IMR-90 (cell line): ENCODE measurements around the gene ZCCHC14.

ENCODE experiments used
- CTCF ChIP-seq: conservative IDR thresholded peaks from 2 replicates; pipeline ENCODE4 v1.5.1; 2012; ENCODE audit warnings: mild to moderate bottlenecking, low read depth, low read length, improper control_type of control experiment
- FOS ChIP-seq: fragments of 150-350 bp; IDR thresholded peaks from 2 replicates; pipeline ENCODE4 v1.6.1; 2016; ENCODE audit warnings: low read depth, low read length
- MAFK ChIP-seq: IDR thresholded peaks from 2 replicates; pipeline ENCODE4 v1.6.1; 2012; ENCODE audit warnings: low read depth, low read length, improper control_type of control experiment
- POLR2A ChIP-seq: IDR thresholded peaks from 2 replicates; pipeline ENCODE4 v1.6.1; 2012; ENCODE audit warnings: mild to moderate bottlenecking, low read depth, low read length
- RFX5 ChIP-seq: IDR thresholded peaks from 2 replicates; pipeline ENCODE4 v1.8.0; 2012; ENCODE audit warnings: low read depth, mild to moderate bottlenecking, low read length, moderate library complexity

DNA sequence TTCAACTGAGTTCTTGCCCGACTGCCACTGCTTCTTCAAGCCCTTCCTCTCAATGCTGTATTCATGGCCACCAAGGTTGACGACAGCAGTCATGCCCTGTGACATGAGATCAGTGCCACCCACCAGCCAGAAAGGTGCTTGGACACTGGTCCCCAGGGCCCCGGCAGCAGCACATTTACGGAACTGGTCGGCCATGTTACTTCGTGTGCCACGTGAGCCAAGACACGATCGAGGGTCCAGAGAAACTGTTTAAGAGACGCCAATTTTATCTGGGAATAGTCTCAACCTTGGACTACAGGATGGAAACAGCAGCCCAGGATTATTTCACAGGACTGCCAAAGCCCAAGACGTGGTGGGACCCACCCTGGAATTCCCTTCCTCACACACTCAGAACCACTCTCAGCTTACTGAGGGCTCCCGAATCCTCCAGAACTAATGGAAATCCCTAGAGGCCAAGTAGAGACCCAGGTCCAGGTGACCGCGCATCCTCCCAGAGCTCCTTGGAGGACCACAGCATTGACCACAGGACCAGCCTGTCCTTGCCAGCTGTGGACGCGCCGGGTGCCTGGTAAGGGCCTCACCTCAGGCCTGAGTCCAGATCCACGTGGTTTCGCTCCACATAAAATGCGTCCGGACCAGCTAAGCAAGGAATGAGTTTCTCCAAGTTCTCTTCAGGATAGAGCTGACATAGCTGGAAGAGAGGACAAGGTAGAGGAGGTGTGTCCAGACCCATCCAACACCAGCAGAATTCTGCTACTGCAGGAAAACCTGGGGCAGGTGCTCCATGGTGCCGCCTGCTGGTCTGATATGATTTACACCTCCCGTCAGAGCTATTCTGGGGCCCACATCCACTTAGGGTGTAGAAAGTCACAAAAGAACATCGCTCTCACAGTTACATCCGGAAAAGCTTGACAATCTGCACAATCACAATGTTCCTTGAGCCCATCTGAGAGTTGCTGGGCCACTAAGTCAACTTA lies 72.5 kb downstream of the ZCCHC14 start:
- no peak; the same call in 1 of the 2 replicates for TF ChIP-seq CTCF
- no peak for TF ChIP-seq POLR2A
- no peak for TF ChIP-seq FOS
- TF ChIP-seq MAFK = no peak
- no peak for TF ChIP-seq RFX5
